HG03064 (cell line): ENCODE measurements around the gene SUMF1.

Experiments
- ATAC-seq: cut with Tn5 transposase; IDR thresholded peaks from one replicate; pipeline ENCODE4 v1.9.1; 2021; ENCODE audit warnings: low read depth; ENCODE audit not compliant: unreplicated experiment

SUMF1 gene

DNA sequence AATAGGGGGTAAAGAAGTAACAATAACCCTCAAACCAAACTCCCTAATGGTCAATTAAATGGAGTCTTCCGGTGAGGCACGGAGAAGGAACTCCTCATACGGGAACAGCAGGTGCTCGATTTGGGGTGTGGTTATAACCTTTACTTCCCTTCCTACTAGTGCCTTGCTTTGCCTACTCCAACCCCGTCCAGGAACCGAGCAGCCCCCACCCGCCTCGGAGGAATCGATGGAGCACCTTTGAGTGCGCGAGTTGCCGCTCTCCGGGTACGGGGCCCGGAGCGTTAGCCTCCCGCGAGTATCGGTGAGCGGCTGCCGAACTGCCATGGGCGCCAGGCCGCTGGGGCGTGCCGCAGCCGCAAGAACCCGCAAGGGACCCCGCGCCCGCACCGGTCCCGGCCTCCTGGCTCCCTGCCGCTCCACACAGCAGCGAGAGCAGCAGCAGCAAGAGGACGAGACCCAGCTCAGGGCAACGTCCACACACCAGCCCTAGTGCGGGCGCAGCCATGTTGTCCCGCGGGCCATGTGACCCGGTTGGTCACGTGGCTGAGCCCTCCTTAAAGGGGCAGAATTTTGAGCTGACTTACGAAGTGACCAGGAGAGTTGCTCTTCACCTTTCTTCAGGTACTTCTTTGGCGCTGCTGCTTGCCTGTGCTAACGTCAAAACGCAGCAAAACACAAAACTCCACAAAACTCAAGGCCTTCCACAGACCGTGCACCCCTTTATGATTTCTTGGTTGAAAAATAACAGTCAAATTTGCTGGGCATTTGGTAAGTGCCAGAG, at the start of gene SUMF1:
Gene SUMF1, minus strand, starts transcription at position 529 of the 781 bp plus-strand sequence. Its CDS starts 24 bp downstream, at position 505.
- ATAC-seq, result peak; percentile 100

- ATAC-seq, result no peak
Measured at GRCh38 chr3:4515916-4516579, 49.0 kb upstream of the SUMF1 start.

DNA sequence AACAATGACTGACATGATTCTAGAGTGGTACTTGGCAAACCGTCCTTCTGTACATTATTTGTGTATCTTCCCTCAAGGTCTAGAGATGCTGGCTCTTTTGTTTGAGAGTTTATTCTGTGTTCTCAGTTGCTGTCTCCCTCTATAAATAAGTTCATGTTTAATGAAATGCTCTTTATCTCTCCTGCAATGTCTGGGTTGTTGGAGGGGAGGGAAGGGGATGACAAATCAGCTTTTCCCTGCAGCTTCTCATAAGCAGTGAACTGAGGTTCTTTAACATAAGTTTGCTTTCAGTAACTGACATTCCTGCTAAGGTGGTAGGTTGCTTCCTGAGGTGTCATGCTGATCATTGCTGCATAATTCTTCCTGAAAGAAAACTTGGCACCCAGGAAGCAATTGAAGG, 47.8 kb upstream of the SUMF1 start:
- no peak for ATAC-seq

DNA sequence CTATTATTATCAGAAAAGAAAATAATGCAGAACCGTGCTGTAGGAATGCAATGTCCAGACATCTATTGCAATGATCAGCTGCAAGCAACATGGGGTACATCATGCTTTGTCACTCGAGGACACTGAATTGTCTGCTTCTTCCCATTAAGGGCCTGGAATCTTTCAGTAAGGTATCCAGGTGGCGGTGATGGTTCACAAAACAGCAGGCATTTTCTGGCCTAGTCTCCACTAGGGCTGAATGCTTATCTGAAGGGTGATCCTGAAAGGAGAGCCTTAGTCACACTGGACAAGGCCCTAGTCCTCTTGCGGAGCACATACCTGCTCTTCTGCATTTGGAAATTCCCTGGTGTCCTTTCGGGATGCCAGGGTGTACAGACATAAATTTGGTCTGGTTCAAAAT, 47.3 kb upstream of the SUMF1 start:
- no peak for ATAC-seq

DNA sequence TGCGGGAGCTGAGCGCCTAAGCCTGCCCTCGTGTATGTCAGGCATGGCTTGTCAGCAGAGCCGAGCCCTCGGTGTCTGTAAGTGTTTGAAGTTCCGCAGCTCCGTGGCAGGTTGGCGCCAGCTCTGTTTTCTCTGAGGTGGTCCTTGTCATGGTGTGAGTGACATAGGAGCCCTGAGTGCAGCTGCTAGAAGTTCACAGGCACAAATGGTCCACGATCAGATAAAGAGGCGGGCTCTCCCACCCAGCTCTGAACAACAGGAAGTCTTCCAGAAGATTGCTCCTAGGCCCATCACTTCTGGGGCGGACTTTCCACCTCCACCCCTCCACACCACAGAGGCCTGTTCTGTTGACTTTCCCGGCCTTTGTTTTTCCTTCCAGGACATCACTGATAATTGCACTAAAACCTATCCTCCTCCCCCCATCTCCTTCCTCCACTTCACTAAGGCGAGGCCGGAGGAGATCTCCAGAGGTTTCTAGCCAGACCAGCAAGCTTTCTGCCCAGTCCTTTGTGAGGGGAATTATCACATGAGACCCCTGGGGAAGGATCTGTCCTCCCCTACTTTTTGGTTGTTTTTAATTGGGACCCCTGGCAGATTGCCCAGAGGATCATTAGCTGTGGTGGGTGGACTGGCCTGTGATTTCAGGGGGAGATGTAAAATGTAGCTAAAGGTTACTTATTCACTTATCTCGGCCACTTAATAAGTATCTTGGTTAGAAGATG, 46.0 kb upstream of the SUMF1 start:
- ATAC-seq, result no peak

GRCh38 chr3:4511491-4512262, 44.6 kb upstream of the SUMF1 start:
- no peak for ATAC-seq

GRCh38 chr3:4509983-4510755, 43.1 kb upstream of the SUMF1 start:
- no peak for ATAC-seq

DNA sequence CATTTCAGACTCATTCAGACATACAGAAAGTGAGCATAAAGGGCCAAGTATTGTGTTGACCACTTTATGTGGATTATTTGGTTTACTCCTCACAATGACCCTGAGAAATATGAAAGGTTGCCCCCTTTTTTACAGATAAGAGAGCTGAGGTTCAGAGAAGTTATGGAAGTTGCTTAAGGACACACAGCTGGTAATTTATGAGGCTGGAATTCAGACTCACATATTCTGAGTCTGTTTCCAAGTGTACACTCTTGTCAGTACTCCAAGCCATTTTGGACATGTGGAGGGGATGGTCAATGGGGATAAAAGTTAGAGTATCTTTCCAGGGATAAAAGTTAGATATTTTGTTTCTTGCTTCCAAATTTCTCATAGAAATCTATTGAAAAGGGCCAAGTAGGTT, 42.0 kb upstream of the SUMF1 start:
- no peak for ATAC-seq

DNA sequence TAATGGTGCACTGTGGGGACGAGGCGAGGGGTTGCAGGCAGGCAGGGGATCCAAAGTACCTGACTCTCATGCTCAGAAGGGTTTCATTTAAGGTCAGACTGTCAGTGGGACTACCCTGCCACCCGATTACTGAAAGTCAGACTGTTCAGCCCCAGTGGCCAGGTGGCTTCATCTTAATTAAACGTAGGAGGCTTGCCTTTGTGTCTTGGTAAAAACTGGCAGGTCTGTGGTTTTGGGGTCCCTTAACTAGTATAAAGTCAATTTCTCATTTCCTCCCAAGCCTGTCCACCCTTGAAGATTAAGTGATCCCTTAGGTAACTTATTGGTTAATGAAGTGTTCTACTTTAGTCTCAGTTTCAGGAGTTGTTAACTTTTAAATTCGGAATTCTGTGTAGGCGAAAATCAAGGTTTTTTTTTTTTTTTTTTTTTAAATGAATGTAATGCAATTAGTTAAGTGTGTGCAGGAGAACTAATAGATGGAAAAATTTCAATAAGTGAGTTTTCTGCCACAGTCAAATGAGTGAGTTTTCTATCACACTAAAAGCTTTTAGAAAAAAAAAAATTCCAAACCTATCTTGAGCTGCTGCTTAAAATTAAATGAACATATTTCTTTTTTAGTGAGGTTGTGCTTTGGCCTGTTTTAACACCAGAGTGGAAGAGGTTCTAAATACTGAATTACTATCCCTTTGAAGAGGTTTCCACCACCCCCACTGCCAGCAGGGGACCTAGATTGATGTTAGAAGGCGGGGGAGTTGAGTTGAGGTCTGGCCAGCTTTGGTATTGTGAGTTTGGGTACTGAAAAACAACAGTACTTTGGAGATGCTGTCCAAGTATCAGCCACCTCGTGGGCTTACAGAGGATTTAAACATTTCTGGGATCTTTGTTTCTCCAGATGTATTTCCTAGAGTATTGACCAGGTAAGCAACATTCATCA, 41.2 kb upstream of the SUMF1 start:
- peak; percentile 67 for ATAC-seq

DNA sequence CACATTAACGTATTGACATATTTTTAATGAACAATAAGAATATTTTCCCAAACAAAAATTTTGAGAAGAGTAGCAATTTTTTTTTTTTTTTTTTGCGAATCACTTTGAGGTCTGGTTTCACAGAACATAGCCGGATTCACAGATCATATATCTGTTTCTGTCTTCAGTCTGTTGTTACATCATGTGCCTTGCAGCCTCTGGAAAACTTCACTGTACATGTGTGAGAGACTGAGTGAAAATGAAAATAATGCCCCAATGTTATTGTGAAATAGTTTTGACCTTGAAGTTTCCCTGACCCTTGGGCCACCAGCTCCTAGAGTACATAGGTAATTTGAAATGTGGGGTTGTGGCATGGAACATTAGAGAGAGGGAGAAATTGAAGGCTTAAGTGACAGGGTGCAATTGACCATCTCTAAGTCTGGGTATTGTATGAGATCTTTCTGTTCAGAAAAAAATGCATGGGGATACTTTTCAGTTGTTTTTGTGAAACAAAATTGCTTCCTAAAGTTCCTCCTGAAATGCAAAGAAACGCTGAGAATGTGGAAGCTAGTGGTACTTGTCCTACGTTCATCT, 40.0 kb upstream of the SUMF1 start:
- ATAC-seq, result no peak

GRCh38 chr3:4506559-4507023, 39.5 kb upstream of the SUMF1 start:
- no peak for ATAC-seq

DNA sequence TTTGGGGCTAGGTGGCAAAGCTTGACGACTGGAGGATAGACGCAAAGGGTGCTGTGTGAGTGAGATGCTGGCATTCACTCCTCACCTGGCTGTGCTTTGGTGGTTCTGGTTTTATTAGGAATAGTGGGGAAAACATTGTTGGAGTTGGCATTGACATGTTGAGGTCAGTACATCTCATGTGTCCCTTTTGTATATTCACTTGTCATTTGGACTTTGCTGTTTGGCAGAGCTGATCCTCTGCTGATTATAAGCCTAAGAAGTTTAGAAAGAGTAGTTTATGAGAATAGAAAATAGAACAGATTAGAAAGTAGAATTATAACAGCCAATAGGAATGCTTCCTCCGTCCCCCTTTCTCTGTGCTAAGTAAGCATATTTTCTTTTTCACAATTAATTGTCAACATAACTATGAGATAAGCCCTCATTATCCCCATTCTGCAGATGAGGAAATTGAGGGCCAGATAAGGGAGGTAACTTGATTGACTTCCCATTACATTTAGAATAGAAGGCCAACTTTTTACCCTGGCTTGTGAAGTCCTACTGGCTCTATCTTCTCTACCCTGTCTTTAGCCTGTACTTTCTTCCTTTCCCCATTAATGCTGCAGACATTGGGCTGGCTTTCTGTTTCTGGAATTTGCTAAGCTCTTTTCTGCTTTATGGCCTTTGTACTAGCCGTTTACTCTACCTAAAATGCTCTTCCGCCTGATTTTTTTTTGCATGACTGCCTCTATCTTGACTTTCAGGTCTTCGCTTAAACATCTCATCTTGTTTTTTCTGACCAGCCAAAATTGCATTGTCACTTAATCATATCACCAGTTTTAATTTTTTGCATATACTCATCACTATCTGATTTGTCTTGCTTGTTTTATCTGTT, 38.9 kb upstream of the SUMF1 start:
- no peak for ATAC-seq

GRCh38 chr3:4504340-4505261, 37.5 kb upstream of the SUMF1 start:
- ATAC-seq, result no peak

DNA sequence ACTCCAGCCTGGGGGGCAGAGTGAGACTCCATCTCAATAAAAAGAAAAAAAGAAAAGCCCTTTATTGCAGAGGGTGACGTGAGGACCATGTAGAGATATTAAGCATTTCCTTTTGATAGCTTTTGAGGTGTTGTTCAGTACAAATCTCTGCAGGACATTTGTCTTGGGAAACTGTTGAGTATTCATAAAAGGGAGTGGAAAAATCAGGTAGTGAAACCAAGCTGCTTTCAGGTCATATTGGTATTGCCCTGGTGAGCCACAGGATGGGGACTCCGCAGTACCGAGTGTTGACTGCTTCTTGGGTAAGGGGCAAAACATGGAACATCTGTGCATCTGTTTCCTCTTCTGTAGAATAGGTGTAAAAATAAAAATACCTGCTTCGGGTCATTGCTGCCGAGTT, 36.0 kb upstream of the SUMF1 start:
- peak; percentile 39 for ATAC-seq

DNA sequence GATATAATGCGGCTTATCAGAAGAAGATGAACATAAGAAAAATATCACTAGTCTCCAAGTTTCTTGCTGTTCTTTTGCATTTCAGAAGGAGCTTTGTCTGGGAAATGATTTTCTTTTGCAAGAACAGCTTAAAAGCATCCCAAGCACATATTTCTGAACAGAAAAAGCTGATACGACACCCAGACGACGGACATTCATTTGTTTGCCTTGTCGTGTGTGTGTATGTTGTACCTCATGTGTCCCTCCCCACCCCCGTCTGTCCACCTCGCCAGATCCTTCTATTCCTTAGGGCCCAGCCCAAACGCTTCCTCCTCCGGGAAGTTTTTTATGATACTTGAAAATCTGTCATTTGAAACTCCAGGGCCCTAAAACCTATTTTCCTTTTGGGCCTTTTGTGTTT, 34.9 kb upstream of the SUMF1 start:
- no peak for ATAC-seq

DNA sequence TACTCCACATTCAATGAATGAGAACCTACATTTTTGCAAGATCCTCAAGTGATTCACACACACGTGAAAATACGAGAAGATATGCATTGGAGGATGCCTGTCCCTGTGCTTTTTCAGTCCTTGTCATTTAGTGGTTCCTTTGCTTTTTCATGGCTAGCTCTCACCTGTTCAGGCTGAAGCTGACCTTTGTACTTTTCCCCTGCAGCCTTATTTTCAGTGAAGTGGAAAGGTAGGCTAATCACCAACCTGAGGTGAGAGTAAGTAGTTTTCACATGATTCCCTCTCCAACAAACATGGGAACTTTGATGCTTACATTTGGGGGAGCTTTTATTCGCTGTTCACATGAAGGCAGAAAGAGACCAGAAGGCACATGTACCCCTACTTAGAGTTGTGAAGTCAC, 34.4 kb upstream of the SUMF1 start:
- no peak for ATAC-seq

GRCh38 chr3:4498446-4498845, 31.4 kb upstream of the SUMF1 start:
- ATAC-seq, result no peak
